ENCODE results near the gene CASKIN1.

Gene CASKIN1

GRCh38 chr16:2162676-2163118, 33.7 kb downstream of the CASKIN1 start:
- Histone ChIP-seq H3K27ac (no peak overlapping the region), H3K27me3 (no peaks in the 10 kb centered on the region), H3K4me3 (no peak overlapping the region), H3K4me1 (peaks cover 0 to 60% (median 24%) of the 10 kb centered on the region in 4 donors), H3K36me3 (peaks cover 7 to 26% (median 16%) of the 10 kb centered on the region in 3 donors), H3K9me3 (no peaks in the 10 kb centered on the region)
- DNase-seq, result no peak
- TF ChIP-seq CTCF (IDR thresholded peaks at IDR 0.05), result no peak
- intact Hi-C loops (cut with DNase I; ENCODE audit: low total_unique reads), result no loop called here

GRCh38 chr16:2161911-2162310, 34.5 kb downstream of the CASKIN1 start:
- H3K36me3 ChIP-seq, result peaks cover 7 to 18% (median 9%) of the 10 kb centered on the region in 3 donors
- intact Hi-C loops (cut with DNase I; ENCODE audit: low total_unique reads), result no loop called here

GRCh38 chr16:2160915-2161551, 35.4 kb downstream of the CASKIN1 start:
- Histone ChIP-seq H3K27ac (no peak overlapping the region), H3K27me3 (no peaks in the 10 kb centered on the region), H3K9me3 (no peaks in the 10 kb centered on the region), H3K36me3 (peaks cover 0 to 9% (median 4%) of the 10 kb centered on the region in 3 donors), H3K4me1 (peaks cover 0 to 77% (median 41%) of the 10 kb centered on the region in 4 donors), H3K4me3 (no peak overlapping the region)
- peak in 1 of 2 donors; percentile 55 for DNase-seq
- intact Hi-C loops (cut with DNase I; ENCODE audit: low total_unique reads), result no loop called here
- no peak for TF ChIP-seq CTCF (IDR thresholded peaks at IDR 0.05)

More at GRCh38 chr16:2161911-2162310, 34.5 kb downstream of the CASKIN1 start:
- Histone ChIP-seq H3K9me3 (no peaks in the 10 kb centered on the region), H3K27ac (no peak overlapping the region), H3K4me1 (peaks cover 0 to 68% (median 32%) of the 10 kb centered on the region in 4 donors), H3K27me3 (no peaks in the 10 kb centered on the region), H3K4me3 (no peak overlapping the region)
- no peak for DNase-seq
- TF ChIP-seq CTCF (IDR thresholded peaks at IDR 0.05), result no peak

- Histone ChIP-seq H3K27me3 (no peaks in the 10 kb centered on the region), H3K27ac (peak overlapping the region; percentile 52 to 84), H3K4me1 (peaks cover 0 to 86% (median 46%) of the 10 kb centered on the region in 4 donors), H3K4me3 (peak overlapping the region; percentile 25 to 36), H3K9me3 (no peaks in the 10 kb centered on the region), H3K36me3 (peaks cover 0 to 4% (median 0%) of the 10 kb centered on the region in 3 donors)
- DNase-seq, result peak; percentile 43 to 80
- TF ChIP-seq CTCF (IDR thresholded peaks at IDR 0.05), result no peak
- intact Hi-C loops (cut with DNase I; ENCODE audit: low total_unique reads), result no loop called here
Measured at GRCh38 chr16:2159175-2159838, 37.1 kb downstream of the CASKIN1 start.

- Histone ChIP-seq H3K9me3 (no peaks in the 10 kb centered on the region), H3K4me1 (peaks cover 0 to 87% (median 56%) of the 10 kb centered on the region in 4 donors), H3K27me3 (no peaks in the 10 kb centered on the region), H3K36me3 (no peaks in the 10 kb centered on the region), H3K27ac (peak overlapping the region in 1 of 2 donors; percentile 84), H3K4me3 (no peak overlapping the region)
- intact Hi-C loops (cut with DNase I; ENCODE audit: low total_unique reads), result no loop called here
- TF ChIP-seq CTCF (IDR thresholded peaks at IDR 0.05), result no peak
- no peak for DNase-seq
Measured at GRCh38 chr16:2158262-2158638, 38.2 kb downstream of the CASKIN1 start.
